ENCODE measurements around the gene EHMT1.

The EHMT1 gene

GRCh38 chr9:137649553-137649952 is 30.7 kb downstream of the EHMT1 start:
- peaks cover 89% of the 10 kb centered on the region for H3K79me2 ChIP-seq (ENCODE audit: insufficient read depth, low read length)

DNA sequence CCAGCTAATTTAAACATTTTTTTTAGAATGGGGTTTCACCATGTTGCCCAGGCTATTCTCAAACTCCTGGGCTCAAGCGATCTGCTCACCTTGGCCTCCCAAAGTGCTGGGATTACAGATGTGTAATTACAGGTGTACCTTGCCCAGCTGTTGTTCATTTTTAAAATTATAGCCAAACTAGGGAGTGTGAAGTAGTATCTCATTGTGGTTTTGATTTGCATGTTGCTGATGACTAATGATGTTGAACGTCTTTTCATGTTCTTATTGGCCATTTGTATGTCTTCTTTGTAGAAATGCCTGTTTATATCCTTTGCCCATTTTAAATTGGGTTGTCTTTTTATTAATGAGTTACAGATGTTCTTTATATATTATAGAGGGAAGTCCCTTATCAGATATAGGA is 31.5 kb downstream of the EHMT1 start:
- Histone ChIP-seq H2AFZ (ENCODE audit: low read length) (no peak overlapping the region), H3K36me3 (ENCODE audit: insufficient read depth, low read length) (peaks cover 25% of the 10 kb centered on the region; the same call in 1 of the 2 replicates), H3K4me1 (ENCODE audit: insufficient read depth, low read length, poor library complexity, severe bottlenecking) (peaks cover 10% of the 10 kb centered on the region), H4K20me1 (ENCODE audit: insufficient read depth, low read length, poor library complexity, severe bottlenecking) (peaks cover 42% of the 10 kb centered on the region), H3F3A (ENCODE audit: low read depth) (no peaks in the 10 kb centered on the region), H3K9ac (ENCODE audit: low read depth, low read length, poor library complexity, severe bottlenecking) (no peak overlapping the region), H3K4me2 (ENCODE audit: low read depth, low read length, poor library complexity, severe bottlenecking) (no peak overlapping the region), H3K79me2 (ENCODE audit: insufficient read depth, low read length) (peaks cover 90% of the 10 kb centered on the region), H3K4me3 (ENCODE audit: low read length, poor library complexity, severe bottlenecking) (no peak overlapping the region), H3K9me2 (replicated peaks; ENCODE audit: low read depth, low read length) (no peaks in the 10 kb centered on the region), H3K27me3 (ENCODE audit: insufficient read depth, low read length, poor library complexity, severe bottlenecking) (no peaks in the 10 kb centered on the region), H3K9me3 (ENCODE audit: insufficient read depth, low read depth, low read length) (no peaks in the 10 kb centered on the region)
- TF ChIP-seq, protein P1, sequence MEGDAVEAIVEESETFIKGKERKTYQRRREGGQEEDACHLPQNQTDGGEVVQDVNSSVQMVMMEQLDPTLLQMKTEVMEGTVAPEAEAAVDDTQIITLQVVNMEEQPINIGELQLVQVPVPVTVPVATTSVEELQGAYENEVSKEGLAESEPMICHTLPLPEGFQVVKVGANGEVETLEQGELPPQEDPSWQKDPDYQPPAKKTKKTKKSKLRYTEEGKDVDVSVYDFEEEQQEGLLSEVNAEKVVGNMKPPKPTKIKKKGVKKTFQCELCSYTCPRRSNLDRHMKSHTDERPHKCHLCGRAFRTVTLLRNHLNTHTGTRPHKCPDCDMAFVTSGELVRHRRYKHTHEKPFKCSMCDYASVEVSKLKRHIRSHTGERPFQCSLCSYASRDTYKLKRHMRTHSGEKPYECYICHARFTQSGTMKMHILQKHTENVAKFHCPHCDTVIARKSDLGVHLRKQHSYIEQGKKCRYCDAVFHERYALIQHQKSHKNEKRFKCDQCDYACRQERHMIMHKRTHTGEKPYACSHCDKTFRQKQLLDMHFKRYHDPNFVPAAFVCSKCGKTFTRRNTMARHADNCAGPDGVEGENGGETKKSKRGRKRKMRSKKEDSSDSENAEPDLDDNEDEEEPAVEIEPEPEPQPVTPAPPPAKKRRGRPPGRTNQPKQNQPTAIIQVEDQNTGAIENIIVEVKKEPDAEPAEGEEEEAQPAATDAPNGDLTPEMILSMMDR (conservative IDR thresholded peaks at IDR 0.05; ENCODE audit: low read length) = no peak
- no peak for TF ChIP-seq EZH2phosphoT487 (IDR thresholded peaks at IDR 0.05; ENCODE audit: borderline replicate concordance)

More at GRCh38 chr9:137649553-137649952, 30.7 kb downstream of the EHMT1 start:
- H3K9me3 ChIP-seq (ENCODE audit: insufficient read depth, low read depth, low read length) = no peaks in the 10 kb centered on the region
- no peak overlapping the region for H3K4me3 ChIP-seq (ENCODE audit: low read length, poor library complexity, severe bottlenecking)
- no peak overlapping the region for H2AFZ ChIP-seq (ENCODE audit: low read length)
- H4K20me1 ChIP-seq (ENCODE audit: insufficient read depth, low read length, poor library complexity, severe bottlenecking) = peaks cover 44% of the 10 kb centered on the region
- no peaks in the 10 kb centered on the region for H3K9me2 ChIP-seq (replicated peaks; ENCODE audit: low read depth, low read length)
- peaks cover 24% of the 10 kb centered on the region; the same call in 1 of the 2 replicates for H3K36me3 ChIP-seq (ENCODE audit: insufficient read depth, low read length)
- TF ChIP-seq, protein P1 (conservative IDR thresholded peaks at IDR 0.05; ENCODE audit: low read length) = no peak
- TF ChIP-seq EZH2phosphoT487 (IDR thresholded peaks at IDR 0.05; ENCODE audit: borderline replicate concordance) = no peak
- no peak overlapping the region for H3K9ac ChIP-seq (ENCODE audit: low read depth, low read length, poor library complexity, severe bottlenecking)
- H3F3A ChIP-seq (ENCODE audit: low read depth) = no peaks in the 10 kb centered on the region
- no peak overlapping the region for H3K4me2 ChIP-seq (ENCODE audit: low read depth, low read length, poor library complexity, severe bottlenecking)
- H3K4me1 ChIP-seq (ENCODE audit: insufficient read depth, low read length, poor library complexity, severe bottlenecking) = peaks cover 10% of the 10 kb centered on the region
- H3K27me3 ChIP-seq (ENCODE audit: insufficient read depth, low read length, poor library complexity, severe bottlenecking) = no peaks in the 10 kb centered on the region

DNA sequence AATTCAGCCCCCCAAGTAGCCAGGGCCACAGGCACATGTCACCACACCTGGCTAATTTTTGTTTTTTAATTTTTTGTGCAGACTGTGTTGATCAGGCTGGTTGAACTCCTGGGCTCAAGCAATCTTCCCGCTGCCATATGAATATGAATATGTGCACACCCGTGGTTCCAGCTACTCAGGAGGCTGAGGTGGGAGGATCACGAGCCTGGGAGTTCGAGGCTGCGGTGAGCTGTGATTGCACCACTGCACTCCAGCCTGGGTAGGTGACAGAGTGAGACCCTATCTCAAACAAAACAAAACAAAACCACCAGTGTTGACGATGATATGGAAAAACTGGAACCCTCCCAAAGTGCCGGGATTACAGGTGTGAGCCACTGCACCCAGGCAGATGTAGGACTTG is 32.0 kb downstream of the EHMT1 start:
- H3K4me1 ChIP-seq (ENCODE audit: insufficient read depth, low read length, poor library complexity, severe bottlenecking) = peaks cover 10% of the 10 kb centered on the region
- H3K9me2 ChIP-seq (replicated peaks; ENCODE audit: low read depth, low read length) = no peaks in the 10 kb centered on the region
- H3K4me3 ChIP-seq (ENCODE audit: low read length, poor library complexity, severe bottlenecking) = no peak overlapping the region
- H3K9ac ChIP-seq (ENCODE audit: low read depth, low read length, poor library complexity, severe bottlenecking) = no peak overlapping the region
- no peak overlapping the region for H2AFZ ChIP-seq (ENCODE audit: low read length)
- H3K79me2 ChIP-seq (ENCODE audit: insufficient read depth, low read length) = peaks cover 90% of the 10 kb centered on the region
- H4K20me1 ChIP-seq (ENCODE audit: insufficient read depth, low read length, poor library complexity, severe bottlenecking) = peaks cover 37% of the 10 kb centered on the region
- TF ChIP-seq, protein P1 (conservative IDR thresholded peaks at IDR 0.05; ENCODE audit: low read length) = no peak
- peaks cover 30% of the 10 kb centered on the region; the same call in 1 of the 2 replicates for H3K36me3 ChIP-seq (ENCODE audit: insufficient read depth, low read length)
- no peaks in the 10 kb centered on the region for H3F3A ChIP-seq (ENCODE audit: low read depth)
- no peaks in the 10 kb centered on the region for H3K27me3 ChIP-seq (ENCODE audit: insufficient read depth, low read length, poor library complexity, severe bottlenecking)
- H3K9me3 ChIP-seq (ENCODE audit: insufficient read depth, low read depth, low read length) = no peaks in the 10 kb centered on the region
- H3K4me2 ChIP-seq (ENCODE audit: low read depth, low read length, poor library complexity, severe bottlenecking) = no peak overlapping the region

Measured in Loucy (cell line).